Stimulated activated naive CD8-positive, alpha-beta T cell treated with anti-CD3 and anti-CD28 coated beads, Interleukin-15, amount 100 ng/mL, for 72 hours (primary cell): ENCODE data around the gene COBLL1.

Experiments used
- ATAC-seq: fragments of 150-1000 bp; cut with Tn5 transposase; 2 replicates; pipeline ENCODE4 v1.10.0; 2021; ENCODE audit warnings: mild to moderate bottlenecking, moderate library complexity
- DNase-seq, 2 donors: peaks; one replicate each; pipeline ENCODE4 v3.0.0; 2021 to 2022
- H3K27ac Mint-ChIP-seq, 2 donors: one replicate each; pipeline ENCODE4 v1.8.0; 2022; ENCODE audit warnings: mild to moderate bottlenecking in 2 of 2, mixed read lengths in 2 of 2, moderate library complexity in 2 of 2
- H3K27me3 Mint-ChIP-seq: one replicate; pipeline ENCODE4 v1.8.0; 2022; ENCODE audit warnings: mixed read lengths
- H3K4me1 Mint-ChIP-seq: one replicate; pipeline ENCODE4 v1.8.0; 2022; ENCODE audit warnings: mild to moderate bottlenecking, mixed read lengths
- H3K4me3 Mint-ChIP-seq, 2 donors: one replicate each; pipeline ENCODE4 v1.8.0; 2022; ENCODE audit warnings: mild to moderate bottlenecking in 2 of 2, mixed read lengths in 2 of 2, moderate library complexity in 1 of 2
- H3K9me3 Mint-ChIP-seq, 2 donors: one replicate each; pipeline ENCODE4 v1.8.0; 2022; ENCODE audit warnings: mixed read lengths in 2 of 2

Gene COBLL1

GRCh38 chr2:164841719-164842623 is at the start of gene COBLL1:
TSS of gene COBLL1 (minus strand) at chr2:164841823. CDS start at chr2:164841196, 627 bp downstream.
- Mint-ChIP-seq H3K27me3 (peaks cover 40% of the 10 kb centered on the region), H3K9me3 (no peaks in the 10 kb centered on the region)

GRCh38 chr2:164890544-164890943 is 48.9 kb upstream of the COBLL1 start:
- Mint-ChIP-seq H3K27me3 (no peaks in the 10 kb centered on the region), H3K4me3 (no peak overlapping the region), H3K9me3 (peaks cover 0 to 3% of the 10 kb centered on the region in 2 donors), H3K4me1 (no peaks in the 10 kb centered on the region), H3K27ac (peak overlapping the region in 1 of 2 donors; percentile 59)
- no peak for DNase-seq
- no peak for ATAC-seq

More at GRCh38 chr2:164841719-164842623, at the start of gene COBLL1:
- ATAC-seq = peak; percentile 79
- H3K27ac Mint-ChIP-seq = peak within 1 kb of the TSS in 1 of 2 donors; percentile 80
- peak within 1 kb of the TSS; percentile 74 to 82 for H3K4me3 Mint-ChIP-seq
- peaks cover 8% of the 10 kb centered on the region for H3K4me1 Mint-ChIP-seq
- peak; percentile 26 to 45 for DNase-seq

- DNase-seq = no peak
- Mint-ChIP-seq H3K4me3 (no peak overlapping the region), H3K27me3 (no peaks in the 10 kb centered on the region), H3K9me3 (no peaks in the 10 kb centered on the region), H3K27ac (no peak overlapping the region), H3K4me1 (no peaks in the 10 kb centered on the region)
- ATAC-seq = no peak
These were observed 47.0 kb upstream of the COBLL1 start for GRCh38 chr2:164888592-164888991.

- DNase-seq = no peak
- Mint-ChIP-seq H3K27me3 (no peaks in the 10 kb centered on the region), H3K9me3 (no peaks in the 10 kb centered on the region), H3K27ac (no peak overlapping the region), H3K4me1 (no peaks in the 10 kb centered on the region), H3K4me3 (no peak overlapping the region)
- no peak for ATAC-seq
These were observed 46.0 kb upstream of the COBLL1 start for GRCh38 chr2:164887434-164888144.

GRCh38 chr2:164882276-164882675 is 40.7 kb upstream of the COBLL1 start:
- DNase-seq (no peak), ATAC-seq (no peak)
- Mint-ChIP-seq H3K9me3 (no peaks in the 10 kb centered on the region), H3K4me3 (no peak overlapping the region), H3K27ac (no peak overlapping the region), H3K27me3 (no peaks in the 10 kb centered on the region), H3K4me1 (no peaks in the 10 kb centered on the region)

GRCh38 chr2:164881524-164881923 is 39.9 kb upstream of the COBLL1 start:
- ATAC-seq (no peak), DNase-seq (no peak)
- no peak overlapping the region for H3K4me3 Mint-ChIP-seq
- no peaks in the 10 kb centered on the region for H3K4me1 Mint-ChIP-seq
- no peaks in the 10 kb centered on the region for H3K9me3 Mint-ChIP-seq
- H3K27me3 Mint-ChIP-seq = no peaks in the 10 kb centered on the region
- H3K27ac Mint-ChIP-seq = no peak overlapping the region

GRCh38 chr2:164879901-164880535 is 38.4 kb upstream of the COBLL1 start:
- H3K4me1 Mint-ChIP-seq = no peaks in the 10 kb centered on the region
- no peaks in the 10 kb centered on the region for H3K9me3 Mint-ChIP-seq
- no peak overlapping the region for H3K4me3 Mint-ChIP-seq
- ATAC-seq (no peak), DNase-seq (no peak)
- H3K27me3 Mint-ChIP-seq = no peaks in the 10 kb centered on the region
- H3K27ac Mint-ChIP-seq = no peak overlapping the region

- H3K27me3 Mint-ChIP-seq = no peaks in the 10 kb centered on the region
- ATAC-seq = no peak
- DNase-seq = no peak
- no peak overlapping the region for H3K4me3 Mint-ChIP-seq
- H3K27ac Mint-ChIP-seq = no peak overlapping the region
- H3K9me3 Mint-ChIP-seq = no peaks in the 10 kb centered on the region
- H3K4me1 Mint-ChIP-seq = no peaks in the 10 kb centered on the region
These were observed 36.3 kb upstream of the COBLL1 start for GRCh38 chr2:164877927-164878326.

- Mint-ChIP-seq H3K4me1 (no peaks in the 10 kb centered on the region), H3K4me3 (no peak overlapping the region), H3K9me3 (no peaks in the 10 kb centered on the region), H3K27me3 (no peaks in the 10 kb centered on the region), H3K27ac (no peak overlapping the region)
- ATAC-seq (no peak), DNase-seq (no peak)
These were observed 35.5 kb upstream of the COBLL1 start for GRCh38 chr2:164877169-164877568.

- DNase-seq (no peak), ATAC-seq (no peak)
- Mint-ChIP-seq H3K4me3 (no peak overlapping the region), H3K27me3 (no peaks in the 10 kb centered on the region), H3K4me1 (no peaks in the 10 kb centered on the region), H3K27ac (no peak overlapping the region), H3K9me3 (no peaks in the 10 kb centered on the region)
These were observed 33.9 kb upstream of the COBLL1 start for GRCh38 chr2:164875334-164876205.

- Mint-ChIP-seq H3K9me3 (no peaks in the 10 kb centered on the region), H3K27ac (no peak overlapping the region), H3K4me1 (no peaks in the 10 kb centered on the region), H3K4me3 (no peak overlapping the region), H3K27me3 (no peaks in the 10 kb centered on the region)
- ATAC-seq = no peak
- no peak for DNase-seq
These were observed 31.7 kb upstream of the COBLL1 start for GRCh38 chr2:164873210-164873908.

GRCh38 chr2:164871404-164871803 is 29.8 kb upstream of the COBLL1 start:
- no peaks in the 10 kb centered on the region for H3K27me3 Mint-ChIP-seq
- H3K4me3 Mint-ChIP-seq = no peak overlapping the region
- DNase-seq (no peak), ATAC-seq (no peak)
- no peak overlapping the region for H3K27ac Mint-ChIP-seq
- H3K4me1 Mint-ChIP-seq = no peaks in the 10 kb centered on the region
- H3K9me3 Mint-ChIP-seq = no peaks in the 10 kb centered on the region

GRCh38 chr2:164869420-164869772 is 27.8 kb upstream of the COBLL1 start:
- ATAC-seq (no peak), DNase-seq (no peak)
- Mint-ChIP-seq H3K4me3 (no peak overlapping the region), H3K27me3 (no peaks in the 10 kb centered on the region), H3K4me1 (no peaks in the 10 kb centered on the region), H3K27ac (no peak overlapping the region), H3K9me3 (no peaks in the 10 kb centered on the region)

- no peaks in the 10 kb centered on the region for H3K9me3 Mint-ChIP-seq
These were observed 27.2 kb upstream of the COBLL1 start for GRCh38 chr2:164868563-164869419.

More at GRCh38 chr2:164868563-164869419, 27.2 kb upstream of the COBLL1 start:
- H3K4me3 Mint-ChIP-seq = no peak overlapping the region
- no peak overlapping the region for H3K27ac Mint-ChIP-seq
- ATAC-seq (no peak), DNase-seq (no peak)
- H3K4me1 Mint-ChIP-seq = no peaks in the 10 kb centered on the region
- H3K27me3 Mint-ChIP-seq = no peaks in the 10 kb centered on the region
